ENCODE measurements around the gene CYP27C1.

GRCh38 chr2:127187831-127188230, 32.3 kb downstream of the CYP27C1 start:
- TF ChIP-seq, protein P1, sequence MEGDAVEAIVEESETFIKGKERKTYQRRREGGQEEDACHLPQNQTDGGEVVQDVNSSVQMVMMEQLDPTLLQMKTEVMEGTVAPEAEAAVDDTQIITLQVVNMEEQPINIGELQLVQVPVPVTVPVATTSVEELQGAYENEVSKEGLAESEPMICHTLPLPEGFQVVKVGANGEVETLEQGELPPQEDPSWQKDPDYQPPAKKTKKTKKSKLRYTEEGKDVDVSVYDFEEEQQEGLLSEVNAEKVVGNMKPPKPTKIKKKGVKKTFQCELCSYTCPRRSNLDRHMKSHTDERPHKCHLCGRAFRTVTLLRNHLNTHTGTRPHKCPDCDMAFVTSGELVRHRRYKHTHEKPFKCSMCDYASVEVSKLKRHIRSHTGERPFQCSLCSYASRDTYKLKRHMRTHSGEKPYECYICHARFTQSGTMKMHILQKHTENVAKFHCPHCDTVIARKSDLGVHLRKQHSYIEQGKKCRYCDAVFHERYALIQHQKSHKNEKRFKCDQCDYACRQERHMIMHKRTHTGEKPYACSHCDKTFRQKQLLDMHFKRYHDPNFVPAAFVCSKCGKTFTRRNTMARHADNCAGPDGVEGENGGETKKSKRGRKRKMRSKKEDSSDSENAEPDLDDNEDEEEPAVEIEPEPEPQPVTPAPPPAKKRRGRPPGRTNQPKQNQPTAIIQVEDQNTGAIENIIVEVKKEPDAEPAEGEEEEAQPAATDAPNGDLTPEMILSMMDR (IDR thresholded peaks at IDR 0.05; ENCODE audit: low read depth, low read length) = no peak
- no peak for TF ChIP-seq EZH2phosphoT487 (IDR thresholded peaks at IDR 0.05; ENCODE audit: low read depth)
